H9 (cell line): ENCODE data around the gene MXI1. TPM values are rescaled to one million over a fixed set of nuclear protein-coding genes. Genes with fewer than 3 reads are reported as not detected.

Experiments used
- DNase-seq: peaks from one replicate; pipeline ENCODE4 v3.0.0-alpha.2; 2017
- H2AFZ ChIP-seq: one replicate; pipeline ENCODE4 v1.6.1; 2013; ENCODE audit warnings: mild to moderate bottlenecking, low read length, control low read depth, moderate library complexity
- H2AK5ac ChIP-seq: 2 replicates; pipeline ENCODE4 v1.6.1; 2013; ENCODE audit warnings: low read length, control low read depth, mixed read lengths; ENCODE audit not compliant: insufficient read length
- H2BK120ac ChIP-seq: one replicate; pipeline ENCODE4 v1.6.1; 2013; ENCODE audit warnings: low read depth, mild to moderate bottlenecking, low read length, control low read depth, inconsistent platforms; ENCODE audit not compliant: poor library complexity, severe bottlenecking
- H2BK12ac ChIP-seq: 2 replicates; pipeline ENCODE4 v1.6.1; 2013; ENCODE audit warnings: low read length, control low read depth, mixed read lengths, low read depth; ENCODE audit not compliant: insufficient read length
- H2BK15ac ChIP-seq: 2 replicates; pipeline ENCODE4 v1.6.1; 2013; ENCODE audit warnings: low read depth, low read length, control low read depth
- H2BK20ac ChIP-seq: one replicate; pipeline ENCODE4 v1.6.1; 2013; ENCODE audit warnings: low read depth, mild to moderate bottlenecking, low read length, control low read depth, inconsistent platforms; ENCODE audit not compliant: poor library complexity, severe bottlenecking
- H2BK5ac ChIP-seq: 2 replicates; pipeline ENCODE4 v1.6.1; 2013; ENCODE audit warnings: low read length, control low read depth, mixed read lengths; ENCODE audit not compliant: insufficient read length
- H3K14ac ChIP-seq: 2 replicates; pipeline ENCODE4 v1.6.1; 2013; ENCODE audit warnings: low read length, control low read depth; ENCODE audit not compliant: insufficient read depth
- H3K18ac ChIP-seq: 2 replicates; pipeline ENCODE4 v1.6.1; 2013; ENCODE audit warnings: low read depth, mild to moderate bottlenecking, mixed read lengths, low read length, control low read depth; ENCODE audit not compliant: insufficient read length
- H3K23ac ChIP-seq: 2 replicates; pipeline ENCODE4 v1.6.1; 2013; ENCODE audit warnings: low read length, control low read depth, mixed read lengths, low read depth; ENCODE audit not compliant: insufficient read length
- H3K23me2 ChIP-seq: 2 replicates; pipeline ENCODE4 v1.6.1; 2013; ENCODE audit warnings: low read depth, mild to moderate bottlenecking, mixed read lengths, low read length, control low read depth; ENCODE audit not compliant: insufficient read length, poor library complexity, severe bottlenecking
- H3K27ac ChIP-seq: 2 replicates; pipeline ENCODE4 v1.5.1; 2013; ENCODE audit warnings: low read length, control low read depth, mixed read lengths, low read depth; ENCODE audit not compliant: insufficient read length
- H3K27me3 ChIP-seq: 2 replicates; pipeline ENCODE4 v1.6.1; 2013; ENCODE audit warnings: low read length, control low read depth, inconsistent platforms; ENCODE audit not compliant: insufficient read depth
- H3K4ac ChIP-seq: 2 replicates; pipeline ENCODE4 v1.6.1; 2013; ENCODE audit warnings: low read depth, mild to moderate bottlenecking, control low read depth, inconsistent platforms, low read length, moderate library complexity
- H3K4me1 ChIP-seq: 2 replicates; pipeline ENCODE4 v1.6.1; 2013; ENCODE audit warnings: low read length, control low read depth, inconsistent platforms; ENCODE audit not compliant: insufficient read depth
- H3K4me2 ChIP-seq: 2 replicates; pipeline ENCODE4 v1.6.1; 2013; ENCODE audit warnings: low read length, control low read depth, mixed read lengths; ENCODE audit not compliant: insufficient read length, insufficient read depth
- H3K56ac ChIP-seq: 2 replicates; pipeline ENCODE4 v1.6.1; 2013; ENCODE audit warnings: low read depth, mild to moderate bottlenecking, mixed read lengths, low read length, control low read depth; ENCODE audit not compliant: insufficient read length
- H3K79me1 ChIP-seq: 2 replicates; pipeline ENCODE4 v1.6.1; 2013; ENCODE audit warnings: low read depth, mild to moderate bottlenecking, moderate library complexity, low read length, control low read depth, inconsistent platforms; ENCODE audit not compliant: insufficient read depth, poor library complexity, severe bottlenecking
- H3K79me2 ChIP-seq: 2 replicates; pipeline ENCODE4 v1.6.1; 2013; ENCODE audit warnings: low read length, control low read depth, inconsistent platforms; ENCODE audit not compliant: insufficient read depth
- H3K9ac ChIP-seq: 2 replicates; pipeline ENCODE4 v1.6.1; 2013; ENCODE audit warnings: low read length, control low read depth, mixed read lengths; ENCODE audit not compliant: insufficient read length; ENCODE audit errors: extremely low read depth
- H3K9me3 ChIP-seq: one replicate; pipeline ENCODE4 v1.6.1; 2013; ENCODE audit warnings: low read depth, low read length, inconsistent platforms; ENCODE audit not compliant: control insufficient read depth
- H3T11ph ChIP-seq: one replicate; pipeline ENCODE4 v1.6.1; 2013; ENCODE audit warnings: mild to moderate bottlenecking, low read length, control low read depth, inconsistent platforms
- H4K20me1 ChIP-seq: one replicate; pipeline ENCODE4 v1.6.1; 2013; ENCODE audit not compliant: control insufficient read depth, insufficient read length, insufficient read depth
- H4K5ac ChIP-seq: 2 replicates; pipeline ENCODE4 v1.6.1; 2013; ENCODE audit warnings: low read depth, mild to moderate bottlenecking, mixed read lengths, low read length, control low read depth; ENCODE audit not compliant: insufficient read length
- H4K8ac ChIP-seq: replicated peaks from 2 replicates; pipeline ENCODE4 v1.6.1; 2013; ENCODE audit warnings: low read length, control low read depth, mixed read lengths, low read depth; ENCODE audit not compliant: insufficient read length
- H4K91ac ChIP-seq: 2 replicates; pipeline ENCODE4 v1.6.1; 2013; ENCODE audit warnings: low read depth, mild to moderate bottlenecking, moderate library complexity, mixed read lengths, low read length, control low read depth; ENCODE audit not compliant: insufficient read length
- H3K27ac Mint-ChIP-seq, 3 experiments: 2 replicates in 2 of 3; 3 replicates in 1 of 3; pipeline ENCODE4 v1.8.0; 2020 to 2021; ENCODE audit warnings: mixed read lengths in 3 of 3, mild to moderate bottlenecking in 1 of 3, moderate library complexity in 1 of 3
- H3K27me3 Mint-ChIP-seq: 2 replicates; pipeline ENCODE4 v1.8.0; 2021; ENCODE audit warnings: low read depth, mild to moderate bottlenecking, moderate library complexity, mixed read lengths
- H3K36me3 Mint-ChIP-seq, 3 experiments: 2 replicates in 2 of 3; 3 replicates in 1 of 3; pipeline ENCODE4 v1.8.0; 2020 to 2021; ENCODE audit warnings: low read depth in 3 of 3, mixed read lengths in 3 of 3; ENCODE audit not compliant: insufficient read depth in 1 of 3
- H3K4me1 Mint-ChIP-seq, 2 experiments: 2 replicates each; pipeline ENCODE4 v1.8.0; 2020; ENCODE audit warnings: mixed read lengths in 2 of 2
- H3K4me3 Mint-ChIP-seq, 2 experiments: 2 replicates in 1 of 2; 3 replicates in 1 of 2; pipeline ENCODE4 v1.8.0; 2020 to 2021; ENCODE audit warnings: mild to moderate bottlenecking in 2 of 2, mixed read lengths in 2 of 2, moderate library complexity in 1 of 2
- H3K9me3 Mint-ChIP-seq, 2 experiments: 2 replicates in 1 of 2; 3 replicates in 1 of 2; pipeline ENCODE4 v1.8.0; 2020; ENCODE audit warnings: mild to moderate bottlenecking in 2 of 2, mixed read lengths in 2 of 2, moderate library complexity in 1 of 2
- CTCF ChIP-seq: fragments of 200-600 bp; sonication (generic); conservative IDR thresholded peaks from 3 replicates; pipeline ENCODE4 v1.8.0; 2021; ENCODE audit warnings: antibody characterized with exemption, mild to moderate bottlenecking
- WGBS: extraction: QIAGEN DNeasy Blood & Tissue Kit; methylation state at CpG from one replicate; pipeline ENCODE4 v1.1.7; 2013; ENCODE audit warnings: missing lambda C conversion rate, low lambda C conversion rate, mixed read lengths; ENCODE audit not compliant: insufficient read length; ENCODE audit errors: extremely low coverage; 5-methylcytosine and 5-hydroxymethylcytosine counted together
- total RNA-seq: library from RNA; stranded (reverse); gene quantifications from 2 replicates; pipeline ENCODE4 v1.2.1, GENCODE V29; 2021

Gene MXI1
- total RNA-seq, 1 experiment from 2014 or later: 5.6 TPM

DNA sequence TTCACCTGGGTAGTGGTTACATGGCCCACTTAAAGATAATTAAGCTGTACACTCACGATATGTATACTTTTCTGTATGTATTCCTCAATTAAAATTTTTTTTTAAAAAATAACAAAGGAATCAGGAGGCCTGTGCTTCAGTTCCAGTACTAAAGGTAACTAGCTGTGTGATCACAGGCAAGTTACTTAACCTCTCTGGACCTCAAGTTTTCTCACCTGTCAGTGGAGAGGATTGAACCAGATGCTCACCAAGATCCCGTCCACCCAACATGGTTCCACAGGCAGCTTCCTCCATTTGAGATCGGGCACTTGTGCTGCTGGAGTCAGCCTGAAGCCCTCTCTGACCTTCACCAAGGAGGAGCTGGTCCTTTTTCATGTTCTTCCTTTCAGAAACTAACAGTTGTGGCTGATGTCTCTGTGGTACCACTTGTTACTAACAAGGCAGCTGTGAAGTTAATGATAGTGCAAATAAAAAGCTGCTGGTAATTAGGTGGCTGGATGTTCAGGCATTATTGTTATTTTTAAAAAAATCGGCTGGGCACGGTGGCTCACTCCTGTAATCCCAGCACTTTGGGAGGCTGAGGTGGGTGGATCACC, 126.8 kb downstream of the MXI1 start:
- peaks cover 18% of the 10 kb centered on the region for H3K9me3 ChIP-seq
- H4K8ac ChIP-seq: no peak overlapping the region
- no peak overlapping the region for H2BK20ac ChIP-seq
- no CpG with 5 or more reads among the region's 5 CpGs for WGBS
- H3K23ac ChIP-seq: no peak overlapping the region
- H3K4me1 ChIP-seq: no peaks in the 10 kb centered on the region; the same call in 1 of the 2 replicates
- no peak for DNase-seq
- no peak overlapping the region for H3K14ac ChIP-seq
- H2BK12ac ChIP-seq: no peak overlapping the region
- H3K79me1 ChIP-seq: no peaks in the 10 kb centered on the region
- Mint-ChIP-seq H3K9me3 (peaks cover 31 to 33% of the 10 kb centered on the region in 2 experiments), H3K4me3 (no peak overlapping the region), H3K27ac (no peak overlapping the region), H3K4me1 (peaks cover 19 to 20% of the 10 kb centered on the region in 2 experiments), H3K27me3 (peaks cover 1% of the 10 kb centered on the region), H3K36me3 (peaks cover 16 to 29% (median 24%) of the 10 kb centered on the region in 3 experiments)
- H3K4me2 ChIP-seq: no peak overlapping the region
- H3K4ac ChIP-seq: no peak overlapping the region
- no peak overlapping the region for H3K9ac ChIP-seq
- H3K27ac ChIP-seq: no peak overlapping the region
- H3K79me2 ChIP-seq: no peaks in the 10 kb centered on the region
- no peak overlapping the region for H2BK120ac ChIP-seq
- no peak overlapping the region for H4K5ac ChIP-seq
- no peaks in the 10 kb centered on the region for H3K23me2 ChIP-seq
- no peak overlapping the region for H2AK5ac ChIP-seq
- H3K56ac ChIP-seq: no peak overlapping the region
- H2AFZ ChIP-seq: no peak overlapping the region
- H3T11ph ChIP-seq: no peak overlapping the region
- H2BK5ac ChIP-seq: no peak overlapping the region
- H2BK15ac ChIP-seq: no peak overlapping the region; the same call in 1 of the 2 replicates
- H3K27me3 ChIP-seq: no peaks in the 10 kb centered on the region
- no peak for TF ChIP-seq CTCF
- no peaks in the 10 kb centered on the region for H4K20me1 ChIP-seq
- H3K18ac ChIP-seq: no peak overlapping the region
- H4K91ac ChIP-seq: no peak overlapping the region
